Naive thymus-derived CD4-positive, alpha-beta T cell (primary cell): Measurements from ENCODE around the gene GSTO2. TPM values are rescaled to one million over a fixed set of nuclear protein-coding genes. Genes with fewer than 3 reads are reported as not detected.

Experiments
- ATAC-seq: fragments of 150-1000 bp; cut with Tn5 transposase; 2 replicates; pipeline ENCODE4 v1.10.0; 2021; ENCODE audit warnings: mild to moderate bottlenecking, moderate library complexity
- CTCF ChIA-PET: fragments of 350-600 bp; sonication (Branson Sonifier 250); formaldehyde crosslinking; loops from one replicate; lab custom pipeline; 2021; ENCODE audit warnings: antibody characterized with exemption; lab: Charles Lee
- POLR2A ChIA-PET: fragments of 350-600 bp; sonication (Branson Sonifier 250); formaldehyde crosslinking; loops from one replicate; lab custom pipeline; 2021; ENCODE audit warnings: antibody characterized with exemption, inconsistent platforms; lab: Charles Lee
- DNase-seq, 9 donors: peaks; one replicate each; pipeline versions ENCODE4 v3.0.0 to v3.0.0-alpha.2; 2020 to 2022; ENCODE audit warnings: mixed read lengths in 1 of 9
- H3K27ac ChIP-seq: one replicate; pipeline ENCODE4 v1.7.0; 2013; ENCODE audit warnings: mild to moderate bottlenecking, low read depth, low read length, moderate library complexity
- H3K27me3 ChIP-seq, 2 donors: one replicate each; pipeline ENCODE4 v1.7.0; 2013; ENCODE audit warnings: low read length in 2 of 2, mild to moderate bottlenecking in 2 of 2, moderate library complexity in 2 of 2; ENCODE audit not compliant: control insufficient read depth in 2 of 2, insufficient read depth in 2 of 2
- H3K36me3 ChIP-seq, 3 experiments: 1 replicate in 2 of 3; 2 replicates in 1 of 3; pipeline ENCODE4 v1.7.0; 2013; ENCODE audit warnings: low read length in 3 of 3, mild to moderate bottlenecking in 3 of 3, moderate library complexity in 1 of 3; ENCODE audit not compliant: insufficient read depth in 3 of 3, control insufficient read depth in 2 of 3
- H3K4me1 ChIP-seq, 2 donors: one replicate each; pipeline ENCODE4 v1.7.0; 2013; ENCODE audit warnings: low read length in 2 of 2, mild to moderate bottlenecking in 2 of 2, moderate library complexity in 1 of 2; ENCODE audit not compliant: control insufficient read depth in 2 of 2, insufficient read depth in 2 of 2
- H3K4me3 ChIP-seq: 2 replicates; pipeline ENCODE4 v1.7.0; 2013; ENCODE audit warnings: mild to moderate bottlenecking, low read length
- H3K9me3 ChIP-seq, 3 experiments: 1 replicate in 2 of 3; 2 replicates in 1 of 3; pipeline ENCODE4 v1.7.0; 2013; ENCODE audit warnings: low read length in 3 of 3; ENCODE audit not compliant: control insufficient read depth in 2 of 3
- H3K27ac Mint-ChIP-seq, 9 donors: one replicate each; pipeline ENCODE4 v1.8.0; 2020 to 2022; ENCODE audit warnings: mixed read lengths in 9 of 9, mild to moderate bottlenecking in 8 of 9, moderate library complexity in 5 of 9, inconsistent platforms in 2 of 9
- H3K27me3 Mint-ChIP-seq, 5 donors: one replicate each; pipeline ENCODE4 v1.8.0; 2021 to 2022; ENCODE audit warnings: mixed read lengths in 5 of 5, mild to moderate bottlenecking in 1 of 5
- H3K36me3 Mint-ChIP-seq, 5 donors: one replicate each; pipeline ENCODE4 v1.8.0; 2020 to 2022; ENCODE audit warnings: mixed read lengths in 5 of 5, mild to moderate bottlenecking in 3 of 5, inconsistent platforms in 1 of 5
- H3K4me1 Mint-ChIP-seq, 7 donors: one replicate each; pipeline ENCODE4 v1.8.0; 2020 to 2022; ENCODE audit warnings: mixed read lengths in 7 of 7, mild to moderate bottlenecking in 3 of 7, inconsistent platforms in 1 of 7
- H3K4me3 Mint-ChIP-seq, 10 donors: one replicate each; pipeline ENCODE4 v1.8.0; 2020 to 2022; ENCODE audit warnings: mild to moderate bottlenecking in 10 of 10, mixed read lengths in 10 of 10, moderate library complexity in 6 of 10, inconsistent platforms in 2 of 10
- H3K9me3 Mint-ChIP-seq, 11 donors: one replicate each; pipeline ENCODE4 v1.8.0; 2020 to 2022; ENCODE audit warnings: mixed read lengths in 11 of 11, mild to moderate bottlenecking in 4 of 11, inconsistent platforms in 1 of 11, moderate library complexity in 1 of 11
- intact Hi-C, 2 donors: fragments of 100-400 bp; cut with micrococcal nuclease; formaldehyde crosslinking; loops; one replicate each; pipeline ENCODE4 v1.15.1; 2023
- polyA plus RNA-seq, 2 donors: library from polyadenylated mRNA; unstranded; fragments of 300-500 nt; fragmentation: Illumina TruSeq; gene quantifications; one replicate each; pipeline ENCODE4 v1.2.3, GENCODE V29; 2021
- total RNA-seq, 6 experiments: library from RNA in 5 of 6; stranded (reverse) in 5 of 6; gene quantifications; 1 replicate in 5 of 6; 2 replicates in 1 of 6; pipeline ENCODE4 v1.2.3 and lab custom pipeline; 2021 to 2026

Gene GSTO2
- total and polyA plus RNA-seq, 7 experiments from 2014 or later, result 1.0 to 2.5 (median 1.3) TPM

DNA sequence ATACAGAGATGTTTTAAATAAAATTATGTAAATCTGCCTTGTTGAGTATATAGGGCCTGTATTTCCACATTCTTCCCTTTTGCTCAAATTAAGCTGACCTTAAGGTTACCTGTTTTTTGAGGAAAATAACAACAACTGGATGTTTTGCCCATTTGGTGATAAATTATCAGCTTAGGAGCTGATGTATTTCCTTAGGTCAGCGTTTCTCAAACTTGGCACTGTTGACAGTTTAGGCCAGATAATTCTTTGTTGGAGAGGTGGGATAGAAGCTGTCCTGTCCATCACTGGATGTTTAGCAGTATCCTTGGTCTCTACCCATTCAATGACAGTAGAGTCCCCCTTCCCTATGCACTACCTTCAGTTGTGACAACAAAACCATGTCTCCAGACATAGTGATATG lies 7.2 kb downstream of the GSTO2 start:
- Histone ChIP-seq H3K4me1 (peaks cover 3 to 7% of the 10 kb centered on the region in 2 donors), H3K27me3 (no peaks in the 10 kb centered on the region), H3K27ac (no peak overlapping the region), H3K4me3 (no peak overlapping the region), H3K36me3 (no peaks in the 10 kb centered on the region), H3K9me3 (no peaks in the 10 kb centered on the region)
- Mint-ChIP-seq H3K27ac (no peak overlapping the region), H3K4me3 (no peak overlapping the region), H3K27me3 (peaks cover 0 to 30% (median 4%) of the 10 kb centered on the region in 5 donors), H3K9me3 (no peaks in the 10 kb centered on the region), H3K4me1 (peaks cover 0 to 5% (median 0%) of the 10 kb centered on the region in 7 donors), H3K36me3 (no peaks in the 10 kb centered on the region)
- intact Hi-C loops, result no loop called here
- ATAC-seq, result no peak
- ChIA-PET POLR2A (interaction anchor here (0.6 kb wide), 1 partner anchor 100 kb away, joined by 7 read pairs; no protein-coding TSS in a partner anchor), CTCF (interaction anchor here (0.7 to 7.2 kb wide), 4 partner anchors 11 to 74 kb away, joined by 3 to 49 read pairs (median 22); no protein-coding TSS in a partner anchor)
- DNase-seq, result no peak

DNA sequence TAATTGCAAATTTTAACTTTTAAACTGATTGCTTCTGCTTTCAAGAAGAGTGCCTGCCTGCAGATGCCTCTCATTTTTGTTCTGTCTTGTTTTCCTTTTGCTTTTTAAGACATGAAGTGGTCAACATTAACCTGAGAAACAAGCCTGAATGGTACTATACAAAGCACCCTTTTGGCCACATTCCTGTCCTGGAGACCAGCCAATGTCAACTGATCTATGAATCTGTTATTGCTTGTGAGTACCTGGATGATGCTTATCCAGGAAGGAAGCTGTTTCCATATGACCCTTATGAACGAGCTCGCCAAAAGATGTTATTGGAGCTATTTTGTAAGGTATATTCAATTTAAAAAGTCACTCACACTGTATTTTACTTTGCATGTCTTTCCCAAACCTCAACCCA lies 8.8 kb downstream of the GSTO2 start:
- intact Hi-C loops, result no loop called here
- ChIA-PET CTCF (interaction anchor here (1.4 to 2.5 kb wide), 3 partner anchors 14 to 23 kb away, joined by 5 to 14 read pairs (median 6); partner anchors contain the start of gene GSTO1), POLR2A (interaction anchor here (1.3 kb wide), 1 partner anchor 18 kb away, joined by 3 read pairs; no protein-coding TSS in a partner anchor)
- no peaks in the 10 kb centered on the region for H3K36me3 ChIP-seq
- no peak overlapping the region for H3K4me3 ChIP-seq
- Mint-ChIP-seq H3K27me3 (peaks cover 0 to 41% (median 4%) of the 10 kb centered on the region in 5 donors), H3K4me3 (no peak overlapping the region), H3K36me3 (no peaks in the 10 kb centered on the region), H3K9me3 (no peaks in the 10 kb centered on the region), H3K4me1 (peaks cover 0 to 5% (median 0%) of the 10 kb centered on the region in 7 donors), H3K27ac (no peak overlapping the region)
- H3K27me3 ChIP-seq, result no peaks in the 10 kb centered on the region
- H3K9me3 ChIP-seq, result no peaks in the 10 kb centered on the region
- no peak overlapping the region for H3K27ac ChIP-seq
- peaks cover 3 to 7% of the 10 kb centered on the region in 2 donors for H3K4me1 ChIP-seq
- ATAC-seq (no peak), DNase-seq (no peak)

DNA sequence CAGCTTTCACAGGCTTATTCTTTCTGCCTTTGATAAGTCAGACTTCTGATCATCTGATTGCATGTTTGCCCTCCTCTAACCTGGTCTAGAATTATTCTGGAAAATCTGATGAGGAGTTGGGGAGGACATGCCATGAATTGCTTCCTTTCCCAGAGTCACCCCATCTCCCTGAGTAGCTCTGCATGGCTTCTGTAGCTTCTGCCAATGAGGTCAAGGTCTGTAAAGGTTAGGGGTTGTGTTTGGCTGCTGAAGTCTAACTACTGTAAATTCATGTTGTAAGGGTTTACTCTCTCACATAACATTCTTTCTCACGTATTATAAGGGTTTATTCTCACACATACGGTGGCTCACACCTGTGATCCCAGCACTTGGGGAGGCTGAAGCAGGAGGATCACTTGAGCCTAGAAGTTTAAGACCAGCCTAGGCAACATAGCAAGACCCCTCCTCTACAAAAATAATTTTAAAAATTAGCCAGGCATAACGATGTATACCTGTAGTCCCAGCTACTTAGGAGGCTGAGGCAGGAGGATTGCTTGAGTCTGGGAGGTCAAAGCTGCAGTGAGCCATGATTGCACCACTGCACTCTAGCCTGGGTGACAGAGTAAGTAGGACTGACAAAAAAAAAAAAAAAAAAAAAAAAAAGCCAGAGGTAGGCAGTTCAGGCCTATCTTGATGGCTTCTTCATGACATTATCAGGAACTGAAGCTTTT lies 10.7 kb downstream of the GSTO2 start:
- H3K36me3 ChIP-seq, result no peaks in the 10 kb centered on the region
- ATAC-seq, result no peak
- Mint-ChIP-seq H3K9me3 (no peaks in the 10 kb centered on the region), H3K27me3 (peaks cover 0 to 48% (median 4%) of the 10 kb centered on the region in 5 donors), H3K27ac (no peak overlapping the region), H3K36me3 (no peaks in the 10 kb centered on the region), H3K4me3 (no peak overlapping the region), H3K4me1 (peaks cover 0 to 2% (median 0%) of the 10 kb centered on the region in 7 donors)
- ChIA-PET POLR2A (no interaction called here), CTCF (interaction anchor here (0.7 to 2.5 kb wide), 6 partner anchors 9 to 391 kb away, joined by 3 to 14 read pairs (median 4); partner anchors contain the start of gene GSTO1)
- H3K27me3 ChIP-seq, result no peaks in the 10 kb centered on the region
- no peaks in the 10 kb centered on the region for H3K9me3 ChIP-seq
- intact Hi-C loops, result no loop called here
- H3K4me3 ChIP-seq, result no peak overlapping the region
- DNase-seq, result no peak
- H3K27ac ChIP-seq, result no peak overlapping the region
- H3K4me1 ChIP-seq, result peaks cover 0 to 3% of the 10 kb centered on the region in 2 donors

DNA sequence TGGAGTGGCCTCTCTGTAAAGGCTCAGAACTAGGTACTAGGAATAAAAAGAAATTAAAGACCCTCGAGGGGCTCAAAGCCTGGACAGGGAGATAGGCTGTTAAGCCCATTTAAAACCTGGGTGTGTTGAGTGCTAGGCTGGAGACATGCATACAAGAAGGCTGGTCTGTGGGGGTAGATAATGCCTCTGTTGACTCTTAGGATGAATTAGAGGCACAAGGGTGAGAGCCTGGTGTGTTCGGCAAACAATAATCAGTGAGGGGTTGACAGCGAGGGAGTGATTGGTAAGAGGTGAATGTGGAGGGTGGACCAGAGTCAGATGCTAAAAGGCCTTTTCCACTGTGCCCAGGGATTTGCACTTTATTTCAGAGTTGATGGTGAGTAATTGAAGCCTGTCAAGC lies 12.7 kb downstream of the GSTO2 start:
- H3K27ac ChIP-seq, result no peak overlapping the region
- Mint-ChIP-seq H3K4me3 (no peak overlapping the region), H3K27ac (no peak overlapping the region), H3K27me3 (peaks cover 0 to 39% (median 4%) of the 10 kb centered on the region in 5 donors), H3K36me3 (no peaks in the 10 kb centered on the region), H3K4me1 (peaks cover 0 to 2% (median 0%) of the 10 kb centered on the region in 7 donors), H3K9me3 (no peaks in the 10 kb centered on the region)
- H3K9me3 ChIP-seq, result no peaks in the 10 kb centered on the region
- no peak for ATAC-seq
- H3K36me3 ChIP-seq, result no peaks in the 10 kb centered on the region
- DNase-seq, result no peak
- ChIA-PET POLR2A (no interaction called here), CTCF (interaction anchor here (2.1 kb wide), 1 partner anchor 24 kb away, joined by 9 read pairs; no protein-coding TSS in a partner anchor)
- H3K4me1 ChIP-seq, result no peaks in the 10 kb centered on the region
- no peaks in the 10 kb centered on the region for H3K27me3 ChIP-seq
- no peak overlapping the region for H3K4me3 ChIP-seq
- intact Hi-C loops, result no loop called here

DNA sequence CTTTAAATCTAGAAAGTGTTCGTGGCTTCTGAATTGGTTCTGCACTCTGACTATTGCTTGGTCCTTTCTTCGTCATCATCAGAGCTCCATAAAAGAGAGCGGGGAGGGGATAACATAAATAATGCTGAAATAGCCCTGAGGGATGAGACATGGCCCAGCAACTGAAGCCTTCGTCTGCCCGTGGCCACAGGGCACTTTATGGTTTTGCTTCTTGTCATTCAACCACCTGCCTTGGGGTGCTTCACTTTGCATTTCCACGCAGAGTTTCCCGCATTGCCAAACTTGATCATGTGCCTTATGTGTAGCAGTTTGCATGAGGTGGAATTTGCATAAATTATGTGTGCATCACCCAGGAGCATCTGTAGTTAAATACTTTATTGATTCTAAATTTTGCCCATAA lies 15.9 kb downstream of the GSTO2 start:
- CTCF ChIA-PET, result interaction anchor here (1.9 kb wide), 1 partner anchor 10 kb away, joined by 4 read pairs; no protein-coding TSS in a partner anchor
- Histone ChIP-seq H3K27me3 (no peaks in the 10 kb centered on the region), H3K4me1 (no peaks in the 10 kb centered on the region), H3K9me3 (no peaks in the 10 kb centered on the region), H3K27ac (no peak overlapping the region), H3K4me3 (no peak overlapping the region), H3K36me3 (no peaks in the 10 kb centered on the region)
- Mint-ChIP-seq H3K9me3 (no peaks in the 10 kb centered on the region), H3K27me3 (peaks cover 3 to 60% (median 5%) of the 10 kb centered on the region in 5 donors), H3K36me3 (peaks cover 0 to 3% (median 0%) of the 10 kb centered on the region in 5 donors), H3K4me1 (no peaks in the 10 kb centered on the region), H3K4me3 (no peak overlapping the region), H3K27ac (peak overlapping the region in 1 of 9 donors; percentile 13)
- POLR2A ChIA-PET, result no interaction called here
- intact Hi-C loops, result no loop called here
- DNase-seq (no peak), ATAC-seq (no peak)

DNA sequence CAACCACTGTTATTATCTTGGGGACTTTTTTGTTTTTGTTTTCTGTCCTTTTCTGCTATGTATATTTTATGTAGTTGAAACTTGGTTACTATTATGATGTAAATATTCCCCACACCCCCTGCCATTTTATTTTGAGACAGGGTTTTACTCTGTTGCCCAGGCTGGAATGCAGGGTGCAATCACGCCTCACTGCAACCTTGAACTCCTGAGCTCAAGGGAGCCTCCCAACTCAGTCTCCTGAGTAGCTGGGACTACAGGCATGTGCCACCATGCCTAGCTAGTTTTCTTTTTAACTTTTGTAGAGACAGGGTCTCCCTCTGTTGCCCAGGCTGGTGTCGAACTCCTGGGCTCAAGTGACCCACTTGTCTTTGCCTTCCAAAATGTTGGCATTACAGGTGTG lies 18.0 kb downstream of the GSTO2 start:
- Histone ChIP-seq H3K4me1 (peaks cover 0 to 9% of the 10 kb centered on the region in 2 donors), H3K9me3 (no peaks in the 10 kb centered on the region), H3K27ac (no peak overlapping the region), H3K27me3 (peaks cover 0 to 5% of the 10 kb centered on the region in 2 donors), H3K36me3 (no peaks in the 10 kb centered on the region), H3K4me3 (no peak overlapping the region)
- ATAC-seq (no peak), DNase-seq (no peak)
- H3K27me3 Mint-ChIP-seq, result peaks cover 3 to 59% (median 10%) of the 10 kb centered on the region in 5 donors
- H3K9me3 Mint-ChIP-seq, result no peaks in the 10 kb centered on the region
- intact Hi-C loops, result no loop called here
- peaks cover 0 to 3% (median 0%) of the 10 kb centered on the region in 5 donors for H3K36me3 Mint-ChIP-seq
- H3K27ac Mint-ChIP-seq, result no peak overlapping the region
- H3K4me1 Mint-ChIP-seq, result peaks cover 2 to 8% (median 6%) of the 10 kb centered on the region in 7 donors
- ChIA-PET POLR2A (interaction anchor here (1.4 to 1.9 kb wide), 2 partner anchors 18 to 52 kb away, joined by 3 to 8 read pairs; partner anchors contain the start of genes GSTO2 and ITPRIP), CTCF (interaction anchor here (0.7 to 1.8 kb wide), 4 partner anchors 11 to 66 kb away, joined by 4 to 8 read pairs (median 6); partner anchors contain the start of gene CFAP58)
- H3K4me3 Mint-ChIP-seq, result no peak overlapping the region
